ENCODE data around the gene ABTB2. TPM values are rescaled to one million over a fixed set of nuclear protein-coding genes. Genes with fewer than 3 reads are reported as not detected.

Gene ABTB2
- total and polyA plus RNA-seq, 2 donors, result 3.2 to 4.4 TPM

DNA sequence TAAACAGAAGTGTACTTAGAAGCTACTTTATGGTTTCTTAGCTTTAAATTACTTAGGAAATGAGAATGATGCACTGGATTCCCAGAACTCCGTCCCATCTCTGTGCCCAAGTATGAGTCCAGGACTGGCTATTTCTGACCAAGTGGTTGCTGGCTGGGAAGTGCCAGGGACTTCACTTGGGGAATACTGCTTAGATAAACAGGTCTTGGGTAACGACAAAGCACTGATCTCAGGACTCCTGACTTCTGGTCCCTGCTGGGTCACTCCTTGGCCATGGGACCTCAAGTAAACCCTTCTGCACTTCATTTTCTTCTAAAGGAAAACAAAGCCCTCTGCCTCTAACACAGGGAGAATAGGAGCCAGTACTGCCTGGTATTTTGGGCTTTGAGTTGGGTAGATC, 27.9 kb downstream of the ABTB2 start:
- no peak for DNase-seq (ENCODE audit: extremely low spot score)
- Histone ChIP-seq H3K4me1 (ENCODE audit: insufficient read depth) (peaks cover 6% of the 10 kb centered on the region), H3K4me3 (ENCODE audit: low read depth, low read length) (no peak overlapping the region), H3K27ac (ENCODE audit: low read depth) (no peak overlapping the region), H3K36me3 (ENCODE audit: insufficient read depth) (no peaks in the 10 kb centered on the region)
- 92% methylated on average over 2 of the region's 2 CpGs for WGBS

DNA sequence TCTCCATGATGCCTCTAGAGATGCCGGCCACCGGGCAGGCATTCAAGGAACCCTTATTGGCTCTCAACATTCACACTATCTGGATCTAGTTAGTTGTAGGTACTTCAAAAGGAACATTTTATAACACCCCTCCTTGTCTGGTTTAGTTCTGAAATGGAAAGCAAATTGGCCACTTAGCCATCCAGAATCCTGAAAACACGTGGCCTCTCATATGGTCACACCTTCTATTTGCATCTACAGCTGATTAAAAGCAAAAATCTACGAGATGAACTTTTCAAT, 29.2 kb downstream of the ABTB2 start:
- 80% methylated on average over 4 of the region's 4 CpGs for WGBS
- Histone ChIP-seq H3K36me3 (ENCODE audit: insufficient read depth) (no peaks in the 10 kb centered on the region), H3K4me1 (ENCODE audit: insufficient read depth) (peaks cover 6% of the 10 kb centered on the region), H3K4me3 (ENCODE audit: low read depth, low read length) (no peak overlapping the region), H3K27ac (ENCODE audit: low read depth) (no peak overlapping the region)
- DNase-seq (ENCODE audit: extremely low spot score), result no peak

DNA sequence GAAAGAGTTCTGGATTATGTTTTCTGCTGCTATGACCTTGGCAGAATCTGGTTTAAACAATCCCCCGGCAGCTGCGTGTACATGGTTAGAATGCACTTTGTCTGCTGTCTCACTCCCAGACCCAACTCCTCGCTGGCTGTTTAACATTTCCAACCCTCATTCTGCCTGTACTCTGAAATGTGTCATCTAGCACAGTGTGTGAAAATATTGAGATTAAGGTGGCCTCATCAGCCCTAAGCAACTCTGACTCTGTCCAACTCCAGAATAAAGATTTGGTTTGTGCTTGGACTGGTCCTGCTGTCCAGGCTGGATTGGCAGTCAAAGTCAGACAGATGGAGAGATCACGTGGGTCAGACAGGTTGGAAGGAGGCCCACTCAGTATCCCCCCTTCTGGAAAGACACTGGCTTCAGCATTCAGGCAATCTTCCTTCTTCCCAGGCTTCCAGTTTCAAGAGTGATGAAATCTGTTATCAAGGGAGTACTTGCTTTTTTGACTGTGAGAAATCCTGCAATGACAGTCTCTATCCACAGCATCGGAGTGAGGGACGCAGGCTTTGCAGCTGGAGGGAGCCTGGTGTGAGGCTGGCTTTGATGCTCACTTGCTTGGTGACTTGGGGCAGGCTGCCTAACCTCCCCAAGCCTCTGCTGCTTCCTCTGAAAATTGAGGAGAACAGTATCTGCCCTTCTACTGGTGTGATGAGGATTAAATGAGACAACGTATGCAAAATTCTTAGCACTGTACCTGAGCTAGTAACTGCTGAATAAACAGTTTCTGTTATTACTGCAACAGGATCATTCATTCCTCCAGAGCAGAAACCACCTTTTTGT, 29.8 kb downstream of the ABTB2 start:
- H3K36me3 ChIP-seq (ENCODE audit: insufficient read depth), result no peaks in the 10 kb centered on the region
- H3K27ac ChIP-seq (ENCODE audit: low read depth), result no peak overlapping the region
- no peak for DNase-seq (ENCODE audit: extremely low spot score)
- peaks cover 6% of the 10 kb centered on the region for H3K4me1 ChIP-seq (ENCODE audit: insufficient read depth)
- 39% methylated on average over 7 of the region's 7 CpGs for WGBS
- H3K4me3 ChIP-seq (ENCODE audit: low read depth, low read length), result no peak overlapping the region

DNA sequence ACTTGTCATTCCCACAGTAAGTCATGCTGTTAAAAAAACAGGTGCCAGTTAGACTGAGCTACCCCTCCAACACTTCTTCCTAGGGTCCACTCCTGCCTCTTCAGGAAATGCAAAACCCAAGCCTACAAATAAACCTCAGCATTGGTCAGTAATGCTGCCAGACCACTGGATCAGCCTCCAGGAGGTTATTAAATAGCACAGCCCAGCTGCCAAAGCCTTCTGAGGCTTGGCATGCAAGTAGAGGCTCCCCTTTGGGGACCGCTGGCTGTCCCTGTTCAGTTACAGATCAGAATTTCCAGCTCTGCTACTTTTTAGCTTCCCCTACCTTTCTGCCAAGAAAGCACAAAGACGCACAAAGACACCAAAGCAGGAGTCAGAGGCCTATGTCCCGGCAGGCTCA, 33.3 kb downstream of the ABTB2 start:
- WGBS, result 90% methylated on average over 3 of the region's 3 CpGs
- H3K27ac ChIP-seq (ENCODE audit: low read depth), result no peak overlapping the region
- DNase-seq (ENCODE audit: extremely low spot score), result no peak
- peaks cover 1% of the 10 kb centered on the region for H3K4me1 ChIP-seq (ENCODE audit: insufficient read depth)
- H3K4me3 ChIP-seq (ENCODE audit: low read depth, low read length), result no peak overlapping the region
- no peaks in the 10 kb centered on the region for H3K36me3 ChIP-seq (ENCODE audit: insufficient read depth)

DNA sequence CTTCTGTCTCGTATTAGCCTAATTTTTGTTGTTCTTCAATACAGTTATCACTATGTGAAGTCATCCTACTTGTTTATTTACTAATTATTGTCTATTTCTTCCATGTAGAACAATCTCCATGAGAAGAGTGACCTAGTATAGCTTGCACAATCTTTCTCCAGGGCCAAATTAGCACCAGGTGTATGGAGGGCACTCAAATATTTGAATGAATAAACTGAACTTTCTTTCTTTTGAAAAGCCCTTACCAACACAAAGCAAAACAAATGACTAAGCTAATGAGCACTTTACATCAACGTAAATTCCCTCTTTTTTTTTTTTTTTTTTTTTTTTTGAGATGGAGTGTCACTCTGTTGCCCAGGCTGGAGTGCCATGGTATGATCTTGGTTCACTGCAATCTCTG, 34.2 kb downstream of the ABTB2 start:
- Histone ChIP-seq H3K4me3 (ENCODE audit: low read depth, low read length) (no peak overlapping the region), H3K36me3 (ENCODE audit: insufficient read depth) (no peaks in the 10 kb centered on the region), H3K4me1 (ENCODE audit: insufficient read depth) (peaks cover 1% of the 10 kb centered on the region), H3K27ac (ENCODE audit: low read depth) (no peak overlapping the region)
- no peak for DNase-seq (ENCODE audit: extremely low spot score)
- 67% methylated on average over 2 of the region's 2 CpGs for WGBS

DNA sequence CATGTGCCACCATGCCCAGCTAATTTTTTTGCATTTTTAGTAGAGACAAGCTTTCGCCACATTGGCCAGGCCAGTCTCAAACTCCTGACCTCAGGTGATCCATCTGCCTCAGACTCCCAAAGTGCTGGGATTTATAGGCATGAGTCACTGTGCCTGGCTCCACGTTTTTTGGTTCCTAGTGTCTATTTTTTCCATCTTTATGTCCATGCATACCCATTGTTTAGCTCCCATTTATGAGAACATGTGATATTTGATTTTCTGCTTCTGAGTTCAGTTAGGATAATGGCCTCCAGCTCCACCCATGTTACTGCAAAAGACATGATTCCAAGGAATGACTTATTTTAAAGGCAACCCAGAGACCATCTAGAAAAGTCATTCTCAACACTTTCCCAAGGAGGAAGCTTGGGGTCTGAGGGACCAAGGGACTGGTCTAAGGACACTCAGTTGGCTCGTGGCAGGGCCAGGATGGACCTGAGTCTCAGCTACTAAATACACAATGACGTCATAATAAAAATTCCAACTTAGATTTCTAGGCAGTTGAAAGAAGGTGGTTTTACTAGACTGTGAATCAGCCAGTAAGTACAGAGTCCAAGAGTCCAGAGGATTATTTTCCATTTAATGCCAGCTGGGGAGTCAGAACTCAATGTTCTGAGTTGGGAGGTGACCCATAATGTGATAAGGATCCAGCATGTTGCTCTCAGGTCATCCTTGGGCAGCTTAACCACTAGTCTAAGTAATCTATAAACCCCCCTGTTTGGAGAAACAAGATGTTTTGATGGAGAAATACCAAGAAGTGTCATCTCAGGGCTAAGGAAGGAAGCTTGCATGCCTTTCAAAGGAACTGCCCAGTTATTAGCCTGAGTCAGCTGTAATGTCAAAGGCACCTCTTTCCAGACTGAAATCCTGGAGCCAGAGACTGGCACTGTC, 39.4 kb downstream of the ABTB2 start:
- no peaks in the 10 kb centered on the region for H3K36me3 ChIP-seq (ENCODE audit: insufficient read depth)
- no peaks in the 10 kb centered on the region for H3K4me1 ChIP-seq (ENCODE audit: insufficient read depth)
- no peak overlapping the region for H3K27ac ChIP-seq (ENCODE audit: low read depth)
- H3K4me3 ChIP-seq (ENCODE audit: low read depth, low read length), result no peak overlapping the region
- 65% methylated on average over 4 of the region's 4 CpGs for WGBS
- no peak for DNase-seq (ENCODE audit: extremely low spot score)

DNA sequence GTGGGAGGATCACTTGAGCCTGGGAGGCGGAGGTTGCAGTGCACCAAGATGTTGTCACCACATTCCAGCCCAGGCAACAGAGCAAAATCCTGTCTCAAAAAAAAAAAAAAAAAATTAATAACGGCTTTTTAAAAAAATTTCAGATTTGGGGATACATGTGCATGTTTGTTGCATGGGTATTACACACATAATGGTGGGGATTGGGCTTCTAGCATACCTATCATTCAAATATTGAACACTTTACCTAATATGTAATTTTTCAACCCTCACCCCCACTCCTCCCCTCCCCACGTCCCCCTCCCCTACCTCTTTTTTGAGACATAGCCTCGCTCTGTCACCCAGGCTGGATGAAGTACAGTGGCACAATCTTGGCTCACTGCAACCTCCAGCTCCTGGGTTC, 40.1 kb downstream of the ABTB2 start:
- no peak overlapping the region for H3K27ac ChIP-seq (ENCODE audit: low read depth)
- 92% methylated on average over 4 of the region's 4 CpGs for WGBS

DNA sequence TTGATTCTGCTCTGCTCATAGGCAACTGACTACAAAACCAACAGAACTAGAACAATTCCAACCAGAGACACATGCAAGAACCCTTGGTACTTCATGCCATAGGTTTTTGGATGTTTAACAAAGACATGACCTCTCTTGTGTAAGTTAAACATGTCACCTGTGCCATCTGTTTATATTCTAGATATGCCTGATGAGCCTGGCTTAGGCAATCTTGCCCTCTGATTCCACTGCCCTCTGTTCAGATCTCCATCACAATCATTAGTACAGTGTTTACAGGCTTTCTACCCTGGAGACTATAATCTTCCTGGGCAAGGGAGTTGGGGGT, 40.8 kb downstream of the ABTB2 start:
- DNase-seq (ENCODE audit: extremely low spot score), result no peak
- no peak overlapping the region for H3K4me3 ChIP-seq (ENCODE audit: low read depth, low read length)
- H3K4me1 ChIP-seq (ENCODE audit: insufficient read depth), result no peaks in the 10 kb centered on the region
- H3K36me3 ChIP-seq (ENCODE audit: insufficient read depth), result no peaks in the 10 kb centered on the region
- H3K27ac ChIP-seq (ENCODE audit: low read depth), result no peak overlapping the region

More for the DNA sequence above, 40.1 kb downstream of the ABTB2 start:
- H3K4me3 ChIP-seq (ENCODE audit: low read depth, low read length), result no peak overlapping the region
- no peaks in the 10 kb centered on the region for H3K36me3 ChIP-seq (ENCODE audit: insufficient read depth)
- DNase-seq (ENCODE audit: extremely low spot score), result no peak
- no peaks in the 10 kb centered on the region for H3K4me1 ChIP-seq (ENCODE audit: insufficient read depth)

DNA sequence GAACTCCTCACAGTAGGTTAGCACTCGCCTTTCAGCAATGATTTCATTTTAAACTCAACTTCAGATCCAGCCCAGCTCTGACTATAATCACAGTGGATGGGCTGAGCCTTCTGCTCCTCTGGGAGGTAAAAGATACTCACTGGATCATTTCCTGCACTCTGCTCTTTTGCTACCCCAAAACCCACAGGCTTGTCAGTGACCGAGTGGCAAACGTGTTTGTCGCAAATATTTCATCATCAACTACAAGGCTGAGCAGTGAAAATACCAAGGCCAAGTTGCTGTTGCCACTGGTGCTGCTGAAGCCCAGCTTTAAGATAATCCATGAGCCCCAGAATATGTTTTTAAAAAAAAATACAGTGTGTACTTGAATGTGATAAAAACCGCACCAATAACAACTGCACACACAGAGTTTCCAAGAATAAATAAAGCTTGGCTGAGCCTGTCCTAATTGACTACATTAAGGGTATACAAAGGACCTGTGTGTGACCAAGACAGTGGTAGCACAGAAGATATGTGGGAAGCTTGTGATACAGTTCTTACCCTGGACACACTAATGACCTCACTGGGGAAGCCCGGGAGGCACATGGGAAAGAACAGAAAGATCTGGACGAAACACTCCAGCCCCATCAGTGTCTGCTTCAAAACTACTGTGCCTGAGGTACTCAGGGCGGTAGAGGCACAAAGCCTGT, 41.3 kb downstream of the ABTB2 start:
- no peaks in the 10 kb centered on the region for H3K36me3 ChIP-seq (ENCODE audit: insufficient read depth)
- no peak overlapping the region for H3K4me3 ChIP-seq (ENCODE audit: low read depth, low read length)
- WGBS, result 74% methylated on average over 8 of the region's 8 CpGs
- H3K27ac ChIP-seq (ENCODE audit: low read depth), result no peak overlapping the region
- DNase-seq (ENCODE audit: extremely low spot score), result no peak
- H3K4me1 ChIP-seq (ENCODE audit: insufficient read depth), result no peaks in the 10 kb centered on the region

DNA sequence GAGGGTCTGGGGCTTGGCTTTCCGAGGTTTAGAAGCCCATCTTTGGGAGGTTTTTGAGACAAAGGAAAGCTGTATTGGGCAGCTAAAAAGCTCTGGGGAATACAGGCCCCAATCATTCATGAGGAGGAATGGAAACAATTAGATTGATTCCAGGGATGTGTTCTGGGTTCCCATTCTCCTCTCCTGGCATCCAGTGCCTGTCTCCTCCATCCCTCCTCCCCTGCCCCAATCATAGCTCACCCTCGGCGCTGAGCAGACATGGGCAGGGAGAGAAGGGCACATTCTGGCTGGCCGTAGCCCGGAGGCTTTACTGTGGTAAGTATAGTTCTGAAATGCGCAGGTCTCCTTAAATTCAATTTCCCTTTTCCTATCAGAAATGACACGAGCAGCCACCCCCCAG, 42.4 kb downstream of the ABTB2 start:
- Histone ChIP-seq H3K4me1 (ENCODE audit: insufficient read depth) (no peaks in the 10 kb centered on the region), H3K36me3 (ENCODE audit: insufficient read depth) (no peaks in the 10 kb centered on the region), H3K27ac (ENCODE audit: low read depth) (no peak overlapping the region), H3K4me3 (ENCODE audit: low read depth, low read length) (no peak overlapping the region)
- 93% methylated on average over 7 of the region's 7 CpGs for WGBS
- DNase-seq (ENCODE audit: extremely low spot score), result no peak

DNA sequence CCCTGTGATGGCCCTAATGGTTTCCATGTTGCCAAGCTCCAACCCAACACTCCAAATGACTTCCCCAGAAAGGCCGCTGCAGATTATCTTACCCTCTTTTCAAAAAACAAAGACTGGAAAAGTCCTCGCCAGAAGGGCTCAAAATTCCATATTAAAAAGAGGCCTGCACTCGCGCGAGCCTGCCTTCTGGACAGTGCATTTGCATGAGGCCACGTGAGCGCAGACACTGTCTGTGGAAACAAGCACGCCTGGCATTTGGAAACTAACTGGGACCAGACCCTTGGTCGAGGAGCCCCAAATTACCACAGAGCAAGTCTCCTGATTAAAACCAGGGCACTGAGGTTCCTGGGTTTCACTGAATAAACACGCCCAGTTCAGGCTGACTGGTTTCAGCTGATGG, 42.9 kb downstream of the ABTB2 start:
- Histone ChIP-seq H3K36me3 (ENCODE audit: insufficient read depth) (no peaks in the 10 kb centered on the region), H3K4me3 (ENCODE audit: low read depth, low read length) (no peak overlapping the region), H3K4me1 (ENCODE audit: insufficient read depth) (no peaks in the 10 kb centered on the region), H3K27ac (ENCODE audit: low read depth) (no peak overlapping the region)
- WGBS, result 97% methylated on average over 10 of the region's 10 CpGs
- no peak for DNase-seq (ENCODE audit: extremely low spot score)

DNA sequence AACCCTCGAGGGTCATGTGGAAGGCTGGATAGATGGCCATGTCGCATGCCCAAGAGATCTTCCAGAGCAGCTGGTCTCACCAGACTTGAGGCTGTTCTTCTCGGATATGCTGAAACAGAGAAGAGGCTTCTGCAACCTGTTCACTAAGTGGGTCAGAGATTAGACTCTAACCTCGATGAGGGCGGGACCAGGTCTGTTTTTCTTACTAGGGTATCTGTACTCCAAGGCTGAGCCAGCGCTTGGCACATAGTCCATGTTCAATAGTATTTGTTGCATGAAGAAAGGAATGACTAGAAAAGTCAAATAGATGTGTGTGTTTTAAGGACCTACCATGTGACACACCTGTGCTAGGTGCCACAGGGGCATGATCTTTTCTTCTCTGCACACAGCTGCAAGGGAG, 43.6 kb downstream of the ABTB2 start:
- Histone ChIP-seq H3K27ac (ENCODE audit: low read depth) (no peak overlapping the region), H3K4me1 (ENCODE audit: insufficient read depth) (no peaks in the 10 kb centered on the region), H3K4me3 (ENCODE audit: low read depth, low read length) (no peak overlapping the region), H3K36me3 (ENCODE audit: insufficient read depth) (no peaks in the 10 kb centered on the region)
- WGBS, result 96% methylated on average over 6 of the region's 6 CpGs
- no peak for DNase-seq (ENCODE audit: extremely low spot score)

DNA sequence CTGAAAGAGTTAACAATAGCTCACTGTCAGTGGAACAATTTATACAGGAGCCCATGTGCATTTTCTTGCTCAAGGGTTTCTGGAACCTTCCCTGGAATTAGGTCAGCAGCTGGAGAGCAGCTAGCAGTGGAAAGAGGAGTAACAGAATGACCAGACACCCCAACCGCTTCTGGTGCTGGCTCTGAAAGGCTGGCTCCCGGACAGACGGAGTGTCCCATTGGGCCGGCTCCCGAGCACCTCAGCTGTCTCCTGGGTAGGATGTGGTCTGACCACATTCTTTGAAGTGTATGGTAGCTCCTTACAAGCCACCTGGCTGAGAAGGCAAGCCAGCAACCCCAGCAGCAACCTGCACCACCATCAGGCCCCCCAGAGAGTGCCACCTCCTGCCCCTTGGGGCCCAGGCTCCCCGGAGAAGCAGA, 44.7 kb downstream of the ABTB2 start:
- WGBS, result 69% methylated on average over 6 of the region's 6 CpGs
- DNase-seq (ENCODE audit: extremely low spot score), result no peak
- H3K27ac ChIP-seq (ENCODE audit: low read depth), result no peak overlapping the region
- no peaks in the 10 kb centered on the region for H3K4me1 ChIP-seq (ENCODE audit: insufficient read depth)
- H3K4me3 ChIP-seq (ENCODE audit: low read depth, low read length), result no peak overlapping the region
- no peaks in the 10 kb centered on the region for H3K36me3 ChIP-seq (ENCODE audit: insufficient read depth)

DNA sequence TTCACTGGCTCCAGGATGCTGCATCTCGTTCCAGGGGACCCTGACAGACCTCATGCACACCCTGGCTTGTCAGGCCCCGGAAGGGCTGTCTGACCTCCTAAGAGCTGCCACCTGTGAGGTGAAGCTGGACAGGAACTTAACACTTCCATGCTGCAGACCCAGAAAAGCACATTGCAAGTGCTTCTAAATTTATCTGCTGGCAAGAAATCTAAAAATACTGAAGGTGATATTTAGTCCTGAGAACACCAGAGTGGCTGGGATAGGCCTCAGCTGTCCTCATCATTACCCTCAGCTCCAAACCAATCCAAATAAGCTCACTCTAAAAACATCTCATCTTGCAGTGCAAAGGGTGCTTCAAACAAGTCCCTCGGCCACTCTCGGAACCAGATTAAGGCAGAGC, 46.7 kb downstream of the ABTB2 start:
- H3K4me3 ChIP-seq (ENCODE audit: low read depth, low read length), result no peak overlapping the region
- DNase-seq (ENCODE audit: extremely low spot score), result no peak
- no peaks in the 10 kb centered on the region for H3K4me1 ChIP-seq (ENCODE audit: insufficient read depth)
- 51% methylated on average over 4 of the region's 4 CpGs for WGBS
- no peaks in the 10 kb centered on the region for H3K36me3 ChIP-seq (ENCODE audit: insufficient read depth)
- no peak overlapping the region for H3K27ac ChIP-seq (ENCODE audit: low read depth)
